Glutamatergic neuron (in vitro differentiated cells): Measurements from ENCODE around the gene RPL36AL. TPM values are rescaled to one million over a fixed set of nuclear protein-coding genes. Genes with fewer than 3 reads are reported as not detected.
A peak's percentile ranks its signal among the peaks of the same experiment; 100 is the strongest.

ENCODE experiments used
- DNase-seq: peaks from one replicate; pipeline ENCODE4 v3.0.0; 2022
- H3K27ac Mint-ChIP-seq: one replicate; pipeline ENCODE4 v1.8.0; 2020; ENCODE audit warnings: mild to moderate bottlenecking, mixed read lengths, inconsistent platforms; ENCODE audit not compliant: unreplicated experiment
- H3K27me3 Mint-ChIP-seq: one replicate; pipeline ENCODE4 v1.8.0; 2020; ENCODE audit warnings: mild to moderate bottlenecking, moderate library complexity, mixed read lengths, inconsistent platforms; ENCODE audit not compliant: unreplicated experiment
- H3K36me3 Mint-ChIP-seq: one replicate; pipeline ENCODE4 v1.8.0; 2020; ENCODE audit warnings: mild to moderate bottlenecking, mixed read lengths, inconsistent platforms; ENCODE audit not compliant: unreplicated experiment
- H3K4me1 Mint-ChIP-seq: one replicate; pipeline ENCODE4 v1.8.0; 2020; ENCODE audit warnings: mild to moderate bottlenecking, low read depth, mixed read lengths, inconsistent platforms; ENCODE audit not compliant: unreplicated experiment
- H3K4me3 Mint-ChIP-seq: one replicate; pipeline ENCODE4 v1.8.0; 2020; ENCODE audit warnings: mild to moderate bottlenecking, mixed read lengths, inconsistent platforms; ENCODE audit not compliant: unreplicated experiment
- H3K9me3 Mint-ChIP-seq: one replicate; pipeline ENCODE4 v1.8.0; 2020; ENCODE audit warnings: mild to moderate bottlenecking, moderate library complexity, mixed read lengths, inconsistent platforms; ENCODE audit not compliant: unreplicated experiment
- CTCF ChIP-seq: fragments of 200-600 bp; sonication (generic); IDR thresholded peaks from one replicate; pipeline ENCODE4 v1.5.0; 2021; ENCODE audit not compliant: partially characterized antibody, unreplicated experiment
- total RNA-seq: library from RNA; stranded (reverse); fragmentation: NEBNext Ultra II Directional; extraction: Animal tissue kit (Norgen Biotek cat#: 25700); gene quantifications from one replicate; pipeline ENCODE4 v1.2.1, GENCODE V29; 2021; ENCODE audit not compliant: unreplicated experiment

Gene RPL36AL
- total RNA-seq, 1 donor from 2014 or later, result 94.2 TPM

GRCh38 chr14:49634547-49635334 lies 14.3 kb upstream of the RPL36AL start, which contains the start of gene DNAAF2:
TSS of gene DNAAF2 (minus strand) at chr14:49635244. CDS start at chr14:49635149, 95 bp downstream.
- H3K36me3 Mint-ChIP-seq, result no peaks in the 10 kb centered on the region
- H3K27ac Mint-ChIP-seq, result peak within 1 kb of the TSS; percentile 98
- H3K27me3 Mint-ChIP-seq, result peaks cover 13% of the 10 kb centered on the region
- peak within 1 kb of the TSS; percentile 100 for H3K4me3 Mint-ChIP-seq
- peaks cover 8% of the 10 kb centered on the region for H3K4me1 Mint-ChIP-seq
- no peak for TF ChIP-seq CTCF
- H3K9me3 Mint-ChIP-seq, result peaks cover 12% of the 10 kb centered on the region
- DNase-seq, result peak; percentile 64

- H3K4me1 Mint-ChIP-seq, result peaks cover 8% of the 10 kb centered on the region
- H3K27ac Mint-ChIP-seq, result peak overlapping the region; percentile 99
- H3K27me3 Mint-ChIP-seq, result peaks cover 13% of the 10 kb centered on the region
- TF ChIP-seq CTCF, result peak; percentile 80
- peaks cover 12% of the 10 kb centered on the region for H3K9me3 Mint-ChIP-seq
- peak overlapping the region; percentile 99 for H3K4me3 Mint-ChIP-seq
- DNase-seq, result peak; percentile 97
- H3K36me3 Mint-ChIP-seq, result no peaks in the 10 kb centered on the region
Measured at GRCh38 chr14:49633640-49634546, 13.5 kb upstream of the RPL36AL start.

- Mint-ChIP-seq H3K4me1 (peaks cover 5% of the 10 kb centered on the region), H3K36me3 (no peaks in the 10 kb centered on the region), H3K27ac (no peak overlapping the region), H3K4me3 (no peak overlapping the region), H3K27me3 (peaks cover 3% of the 10 kb centered on the region), H3K9me3 (peaks cover 3% of the 10 kb centered on the region)
- no peak for DNase-seq
- no peak for TF ChIP-seq CTCF
Measured at GRCh38 chr14:49623941-49624839, 3.8 kb upstream of the RPL36AL start.

GRCh38 chr14:49623387-49623786 lies 3.0 kb upstream of the RPL36AL start:
- Mint-ChIP-seq H3K4me3 (no peak overlapping the region), H3K27me3 (peaks cover 3% of the 10 kb centered on the region), H3K36me3 (no peaks in the 10 kb centered on the region), H3K9me3 (peaks cover 3% of the 10 kb centered on the region), H3K4me1 (peaks cover 5% of the 10 kb centered on the region), H3K27ac (no peak overlapping the region)
- DNase-seq, result no peak
- no peak for TF ChIP-seq CTCF
